Omental fat pad (tissue), 4 donors: ENCODE measurements around the gene ITPR1. TPM values are rescaled to one million over a fixed set of nuclear protein-coding genes. Genes with fewer than 3 reads are reported as not detected.
"Not testable (repeated sequence)": the region's sequence is repeated elsewhere in the genome, so short reads cannot be mapped to it uniquely, and the experiment has no call there.

Experiments used
- ATAC-seq: fragments of 150-250 bp; one replicate; pipeline ENCODE4 v1.9.1; 2016; ENCODE audit warnings: mild to moderate bottlenecking, moderate library complexity; ENCODE audit not compliant: low FRiP score
- DNase-seq: peaks from one replicate; pipeline ENCODE4 v3.0.0-alpha.2; 2019; ENCODE audit warnings: low spot score
- CTCF ChIP-seq, 3 donors: fragments of 450-650 bp; IDR thresholded peaks; one replicate each; pipeline ENCODE4 v1.5.1; 2016 to 2017; ENCODE audit warnings: antibody characterized with exemption in 3 of 3, mild to moderate bottlenecking in 3 of 3, moderate library complexity in 2 of 3
- total RNA-seq, 4 donors: library from RNA; depleted of rRNA; stranded (reverse); fragments of >200 nt; gene quantifications; one replicate each; pipeline ENCODE4 v1.1.0, GENCODE V29; 2016

ITPR1 gene
- total RNA-seq: 10 to 100 TPM; 38.3 to 58.5 (median 41.3) TPM

DNA sequence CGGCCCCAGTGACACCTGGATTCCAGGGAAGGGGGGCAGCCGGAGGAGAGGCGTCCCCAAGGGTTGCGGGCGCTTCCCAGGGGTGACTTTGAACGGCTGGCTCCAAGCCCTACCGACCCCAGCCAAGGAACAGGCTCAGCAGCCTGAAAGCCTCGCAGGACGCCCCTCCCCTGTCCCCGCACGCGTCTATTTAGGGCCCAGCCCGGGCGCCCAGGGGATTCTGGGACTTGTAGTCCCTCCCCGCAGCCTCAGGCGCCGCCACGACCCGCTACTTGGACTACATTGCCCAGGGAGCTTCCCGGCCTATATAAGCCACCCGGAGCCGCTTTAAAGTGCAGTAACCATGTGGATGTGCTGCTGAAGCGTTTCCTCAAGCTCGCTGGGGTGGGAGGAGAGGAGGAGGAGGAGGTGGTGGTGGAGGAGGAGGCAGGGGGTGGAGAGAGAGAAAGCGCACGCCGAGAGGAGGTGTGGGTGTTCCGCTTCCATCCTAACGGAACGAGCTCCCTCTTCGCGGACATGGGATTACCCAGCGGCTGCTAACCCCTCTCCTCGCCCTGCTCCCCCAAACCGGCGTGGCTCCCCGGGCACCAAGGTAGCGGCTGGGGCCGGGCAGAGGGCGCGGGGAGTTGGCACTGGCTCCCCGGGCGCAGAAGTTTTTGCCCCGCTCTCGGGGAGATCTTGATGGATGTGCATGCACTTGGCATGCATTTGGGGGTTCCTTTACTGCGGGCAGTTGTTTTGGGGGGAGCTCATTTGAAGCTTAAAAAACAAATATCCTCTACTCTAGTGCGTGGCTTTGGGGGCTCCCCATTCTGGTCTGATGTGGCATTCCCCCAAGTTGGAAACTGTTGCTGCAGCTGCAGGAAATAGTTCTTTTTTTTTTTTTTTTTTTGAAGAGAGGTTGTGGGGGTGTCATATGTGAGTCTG, at the start of gene ITPR1:
TSS of gene ITPR1 (plus strand) at position 335 of the 927 bp plus-strand sequence. CDS start 23,144 bp downstream, outside the sequence.
- TF ChIP-seq CTCF (IDR thresholded peaks at IDR 0.05): no peak
- ATAC-seq (peak; percentile 98), DNase-seq (peak; percentile 97)

DNA sequence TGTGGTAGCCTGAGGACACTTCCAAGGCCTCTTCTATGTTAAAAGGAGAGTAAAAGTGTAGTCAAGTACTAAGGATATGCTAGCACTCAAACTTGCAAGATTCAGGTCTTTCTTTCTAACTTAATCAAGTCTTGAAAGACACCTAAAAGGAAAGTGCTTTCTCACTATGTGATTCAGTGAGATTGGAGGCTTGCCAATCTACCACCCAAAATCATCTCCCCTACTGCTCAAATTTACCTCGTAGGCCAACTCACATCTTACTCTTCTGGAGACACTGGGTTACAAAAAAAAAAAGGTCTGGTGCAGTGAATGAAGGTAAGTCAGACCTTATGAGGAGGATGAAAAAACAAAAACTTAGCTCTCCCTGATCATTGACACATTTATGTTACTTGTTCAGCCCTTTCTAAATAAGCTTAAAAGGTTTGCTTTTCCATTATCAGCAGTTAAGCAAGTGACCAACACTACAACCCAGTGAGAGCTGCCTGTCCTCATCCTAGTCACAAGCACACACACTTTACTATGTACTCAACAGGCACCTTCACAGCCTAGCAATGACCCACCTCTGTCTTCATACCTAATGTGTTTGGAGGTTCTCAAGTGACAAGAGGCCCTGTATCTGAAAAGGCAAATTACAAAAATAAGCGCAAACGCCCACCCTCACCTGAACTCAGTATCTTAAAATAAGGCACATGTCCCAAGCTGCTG, 45.7 kb upstream of the ITPR1 start:
- no peak for ATAC-seq
- no peak for DNase-seq
- no peak for TF ChIP-seq CTCF (IDR thresholded peaks at IDR 0.05)

GRCh38 chr3:4448187-4448586, 45.0 kb upstream of the ITPR1 start:
- ATAC-seq (no peak), DNase-seq (no peak)
- no peak for TF ChIP-seq CTCF (IDR thresholded peaks at IDR 0.05)

DNA sequence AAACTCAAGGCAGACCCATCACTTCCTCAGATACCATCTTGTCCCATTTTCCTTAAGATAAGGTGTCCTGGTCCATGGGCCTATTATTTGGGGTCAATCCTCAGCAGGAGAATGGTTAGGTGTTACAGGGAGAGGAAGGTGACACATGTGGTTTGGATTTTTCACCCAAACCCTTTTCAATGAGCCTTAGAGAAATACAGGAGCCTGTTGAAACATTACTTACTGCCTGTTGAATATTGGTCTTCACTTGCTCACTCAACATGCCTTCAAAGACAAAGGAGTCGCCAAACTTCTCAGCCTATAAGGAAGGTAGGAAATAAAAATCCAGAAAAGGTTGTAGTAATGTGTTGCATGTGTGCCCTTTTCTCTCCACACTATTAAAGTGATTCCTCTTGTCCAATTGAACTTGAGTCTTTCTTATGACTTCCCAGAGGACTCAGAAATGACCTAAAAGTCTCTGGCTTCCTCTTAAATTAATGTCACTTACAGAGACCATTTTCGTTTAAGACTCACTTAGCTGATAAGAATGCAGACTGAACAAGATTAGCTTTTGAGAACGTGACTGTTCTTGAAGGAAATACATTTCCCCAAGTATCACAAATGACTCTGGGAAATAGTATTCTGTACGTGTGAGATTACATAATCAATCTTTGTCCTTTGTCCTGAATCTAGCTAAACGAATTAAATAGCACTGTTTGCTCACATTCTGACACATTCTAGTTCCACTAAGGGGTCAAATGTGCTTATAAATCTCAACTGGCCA, 43.9 kb upstream of the ITPR1 start:
- no peak for ATAC-seq
- TF ChIP-seq CTCF (IDR thresholded peaks at IDR 0.05): no peak
- DNase-seq: no peak

- ATAC-seq: no peak
- no peak for TF ChIP-seq CTCF (IDR thresholded peaks at IDR 0.05)
- DNase-seq: no peak
Measured at GRCh38 chr3:4454142-4454541, 39.0 kb upstream of the ITPR1 start.

GRCh38 chr3:4456780-4457179, 36.4 kb upstream of the ITPR1 start:
- ATAC-seq, DNase-seq: not testable (repeated sequence)

DNA sequence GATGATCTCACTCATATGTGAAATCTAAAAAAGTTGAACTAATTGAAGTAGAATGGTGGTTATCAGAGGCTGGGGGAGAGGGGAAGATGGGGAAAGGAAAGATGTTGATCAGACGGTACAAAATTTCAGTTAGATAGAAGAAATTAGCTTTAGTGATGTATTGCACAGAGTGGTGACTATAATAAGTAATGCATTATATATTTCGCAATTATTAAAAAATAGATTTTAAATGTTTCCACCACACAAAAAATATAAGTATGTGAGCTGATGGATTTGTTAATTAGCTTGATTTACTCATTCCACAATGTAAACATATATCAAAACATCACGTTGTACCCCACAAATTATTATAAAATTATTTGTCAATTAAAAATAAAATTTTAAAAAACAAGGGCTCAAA, 34.2 kb upstream of the ITPR1 start:
- ATAC-seq (no peak), DNase-seq (no peak)
- TF ChIP-seq CTCF (IDR thresholded peaks at IDR 0.05): no peak
